ENCODE results near the gene DLX4. TPM values are rescaled to one million over a fixed set of nuclear protein-coding genes. Genes with fewer than 3 reads are reported as not detected.

Gene DLX4
- total RNA-seq, 1 experiment from 2014 or later, result 2.5 TPM

- Histone ChIP-seq H2BK5ac (ENCODE audit: insufficient read length, low read length) (no peak overlapping the region), H3K18ac (ENCODE audit: insufficient read length, low read depth, low read length) (no peak overlapping the region), H4K20me1 (ENCODE audit: control insufficient read depth, insufficient read depth, insufficient read length) (no peaks in the 10 kb centered on the region), H2BK120ac (ENCODE audit: low read depth, low read length, poor library complexity, severe bottlenecking) (no peak overlapping the region), H3K27me3 (ENCODE audit: insufficient read depth, low read length) (peaks cover 25% of the 10 kb centered on the region), H2BK20ac (ENCODE audit: low read depth, low read length, poor library complexity, severe bottlenecking) (no peak overlapping the region), H3K27ac (ENCODE audit: insufficient read length, low read depth, low read length) (no peak overlapping the region), H3K14ac (ENCODE audit: insufficient read depth, low read length) (no peak overlapping the region), H3K79me1 (ENCODE audit: insufficient read depth, low read depth, low read length, poor library complexity, severe bottlenecking) (no peaks in the 10 kb centered on the region), H4K91ac (ENCODE audit: insufficient read length, low read depth, low read length) (no peak overlapping the region), H2AK5ac (ENCODE audit: insufficient read length, low read length) (no peak overlapping the region), H2BK15ac (ENCODE audit: low read depth, low read length) (no peak overlapping the region), H3K4ac (ENCODE audit: low read depth, low read length) (no peak overlapping the region), H3K56ac (ENCODE audit: insufficient read length, low read depth, low read length) (no peak overlapping the region), H3K4me1 (ENCODE audit: insufficient read depth, low read length) (peaks cover 3% of the 10 kb centered on the region), H2BK12ac (ENCODE audit: insufficient read length, low read depth, low read length) (no peak overlapping the region), H3K9ac (ENCODE audit: extremely low read depth, insufficient read length, low read length) (no peak overlapping the region), H3T11ph (ENCODE audit: low read length) (no peak overlapping the region), H4K8ac (replicated peaks; ENCODE audit: insufficient read length, low read depth, low read length) (no peak overlapping the region), H3K79me2 (ENCODE audit: insufficient read depth, low read length) (no peaks in the 10 kb centered on the region), H3K4me2 (ENCODE audit: insufficient read depth, insufficient read length, low read length) (no peak overlapping the region), H3K23me2 (ENCODE audit: insufficient read length, low read depth, low read length, poor library complexity, severe bottlenecking) (no peaks in the 10 kb centered on the region), H4K5ac (ENCODE audit: insufficient read length, low read depth, low read length) (no peak overlapping the region), H3K9me3 (ENCODE audit: control insufficient read depth, low read depth, low read length) (no peaks in the 10 kb centered on the region), H2AFZ (ENCODE audit: low read length) (no peak overlapping the region), H3K23ac (ENCODE audit: insufficient read length, low read depth, low read length) (no peak overlapping the region)
- Mint-ChIP-seq H3K4me3 (no peak overlapping the region), H3K27ac (no peak overlapping the region), H3K4me1 (peaks cover 34 to 69% of the 10 kb centered on the region in 2 experiments), H3K36me3 (ENCODE audit: insufficient read depth in 1 of 3, low read depth in 3 of 3) (no peaks in the 10 kb centered on the region; a peak in 1 of 7 replicates), H3K9me3 (no peaks in the 10 kb centered on the region; a peak in 1 of 5 replicates), H3K27me3 (ENCODE audit: low read depth) (peaks cover 100% of the 10 kb centered on the region)
- no peak for TF ChIP-seq CTCF (conservative IDR thresholded peaks at IDR 0.05)
- no CpG with 5 or more reads among the region's 13 CpGs for WGBS (ENCODE audit: extremely low coverage, insufficient read length, low lambda C conversion rate)
- DNase-seq, result no peak
Measured at GRCh38 chr17:49978501-49978900, 9.5 kb downstream of the DLX4 start.

Measured in H9 (cell line).